ENCODE results near the gene ZNF836.
"Not testable (repeated sequence)": the region's sequence is repeated elsewhere in the genome, so short reads cannot be mapped to it uniquely, and the experiment has no call there.

Gene ZNF836

GRCh38 chr19:52171321-52172169 is at the start of gene ZNF836:
TSS of gene ZNF836 (minus strand) at chr19:52171621. CDS start at chr19:52168072, 3,549 bp downstream.
- peak; percentile 88 to 89 for DNase-seq

- no peak for DNase-seq
Observed at GRCh38 chr19:52221031-52221430, 49.6 kb upstream of the ZNF836 start.

- no peak for DNase-seq
Observed at GRCh38 chr19:52219611-52220010, 48.2 kb upstream of the ZNF836 start.

GRCh38 chr19:52217576-52217975 is 46.2 kb upstream of the ZNF836 start:
- DNase-seq = no peak

GRCh38 chr19:52216401-52216800 is 45.0 kb upstream of the ZNF836 start:
- DNase-seq = no peak

GRCh38 chr19:52214241-52214640 is 42.8 kb upstream of the ZNF836 start:
- DNase-seq = no peak

GRCh38 chr19:52212572-52213255 is 41.3 kb upstream of the ZNF836 start:
- DNase-seq = no peak

GRCh38 chr19:52211926-52212571 is 40.6 kb upstream of the ZNF836 start:
- DNase-seq = no peak

- no peak for DNase-seq
Observed at GRCh38 chr19:52211203-52211602, 39.8 kb upstream of the ZNF836 start.

- DNase-seq = no peak
Observed at GRCh38 chr19:52206481-52206880, 35.1 kb upstream of the ZNF836 start.

- DNase-seq = not testable (repeated sequence)
Observed at GRCh38 chr19:52200755-52201391, 29.5 kb upstream of the ZNF836 start.

GRCh38 chr19:52200044-52200443 is 28.6 kb upstream of the ZNF836 start:
- DNase-seq = no peak

GRCh38 chr19:52198678-52199077 is 27.3 kb upstream of the ZNF836 start:
- DNase-seq = no peak

GRCh38 chr19:52197964-52198363 is 26.5 kb upstream of the ZNF836 start:
- DNase-seq = no peak

- no peak for DNase-seq
Observed at GRCh38 chr19:52196256-52196967, 25.0 kb upstream of the ZNF836 start.

- no peak for DNase-seq
Observed at GRCh38 chr19:52191951-52192350, 20.5 kb upstream of the ZNF836 start.

- DNase-seq = no peak
Observed at GRCh38 chr19:52191389-52191788, 20.0 kb upstream of the ZNF836 start.

- no peak for DNase-seq
Observed at GRCh38 chr19:52190487-52191293, 19.3 kb upstream of the ZNF836 start.

GRCh38 chr19:52189735-52190486 is 18.5 kb upstream of the ZNF836 start, which contains the start of gene PPP2R1A:
TSS of gene PPP2R1A (plus strand) at chr19:52190052. CDS start at chr19:52190097, 45 bp downstream.
- DNase-seq = peak; percentile 94 to 99
